Activated CD4-positive, alpha-beta T cell treated with anti-CD3 and anti-CD28 coated beads, Interleukin-2, amount 50 U/mL, for 1 hour (primary cell): ENCODE measurements around the gene HSPB7.
"Not testable (repeated sequence)": the region's sequence is repeated elsewhere in the genome, so short reads cannot be mapped to it uniquely, and the experiment has no call there.

Source experiments
- DNase-seq: peaks from one replicate; pipeline ENCODE4 v3.0.0-alpha.2; 2020

Gene HSPB7

DNA sequence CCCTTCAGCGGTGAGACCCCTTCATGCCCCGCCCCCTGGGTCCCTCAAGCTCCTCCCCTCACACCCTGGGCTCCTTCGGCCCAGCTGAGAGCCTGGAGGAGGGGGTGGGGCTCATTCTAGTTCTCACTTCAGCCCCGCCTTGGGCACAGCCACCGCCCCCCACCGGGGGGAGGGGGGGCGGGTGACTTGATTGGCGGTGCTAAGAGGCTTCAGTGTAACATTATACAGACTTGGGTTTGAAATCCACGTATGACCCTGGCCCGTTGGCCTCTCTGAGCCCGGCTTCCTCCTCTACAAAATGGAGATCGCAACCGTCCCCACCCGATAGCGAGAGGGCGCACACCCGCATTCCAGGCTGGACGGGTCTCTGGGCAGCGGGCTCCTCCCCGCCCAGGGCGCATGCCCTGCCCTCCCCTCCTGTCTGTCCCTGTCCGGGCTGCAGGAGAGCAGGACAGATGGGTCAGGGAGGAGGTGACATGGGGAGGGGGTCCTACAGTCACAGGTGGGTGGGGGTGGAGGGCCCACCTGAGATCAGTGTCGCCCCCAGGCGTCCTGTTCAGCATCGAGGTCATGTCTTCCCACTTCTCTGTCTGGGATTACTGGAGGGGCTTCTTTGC lies 30.8 kb upstream of the HSPB7 start:
- DNase-seq = peak; percentile 10

DNA sequence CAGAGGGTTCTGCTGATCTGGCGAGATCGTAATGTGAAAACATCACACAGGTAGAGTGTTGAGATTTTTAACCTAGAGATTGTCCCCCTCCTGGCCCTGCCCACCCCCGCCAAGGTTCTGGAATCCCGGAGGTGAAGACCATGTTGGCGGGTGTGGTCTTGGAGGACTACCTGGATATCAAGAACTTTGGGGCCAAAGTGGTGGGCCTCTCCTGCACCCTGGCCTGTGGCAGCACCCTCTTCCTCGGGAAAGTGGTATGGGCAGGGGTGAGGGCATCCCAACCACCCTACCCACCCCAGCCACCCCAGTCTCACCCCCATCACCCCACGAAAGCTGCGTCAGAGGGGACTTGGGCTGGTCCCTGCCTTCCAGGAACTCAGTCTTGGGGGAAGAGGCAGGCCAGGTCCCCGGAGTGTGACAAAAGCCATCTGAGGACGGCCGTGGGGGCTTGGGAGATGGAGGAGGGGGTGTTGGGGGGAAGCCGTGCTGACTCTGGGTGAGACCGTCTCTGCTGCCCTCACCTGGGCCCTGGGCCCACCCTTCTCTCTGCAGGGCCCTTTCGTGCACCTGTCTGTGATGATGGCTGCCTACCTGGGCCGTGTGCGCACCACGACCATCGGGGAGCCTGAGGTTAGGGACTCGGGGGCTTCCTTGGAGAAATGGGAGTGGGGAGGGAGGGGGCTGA lies 30.1 kb upstream of the HSPB7 start:
- no peak for DNase-seq

DNA sequence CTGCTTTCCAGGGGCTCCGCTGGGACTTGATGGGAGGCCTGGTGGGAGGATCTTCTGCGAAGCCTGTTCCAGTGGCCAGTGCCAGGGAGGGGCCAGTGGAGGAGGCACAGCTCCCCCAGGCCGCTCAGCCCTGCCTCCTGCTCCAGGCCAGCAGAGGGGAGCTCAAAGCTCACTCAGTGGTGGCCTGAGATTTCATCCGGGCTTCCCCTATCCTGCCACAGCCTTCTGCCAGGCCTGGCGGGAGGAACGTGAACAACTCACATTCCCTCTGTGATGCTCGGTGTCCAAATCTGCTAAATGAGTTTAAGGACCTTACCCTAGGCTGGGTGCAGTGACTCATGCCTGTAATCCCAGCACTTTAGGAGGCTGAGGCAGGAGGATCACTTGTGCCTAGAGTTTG lies 29.0 kb upstream of the HSPB7 start:
- DNase-seq = no peak

DNA sequence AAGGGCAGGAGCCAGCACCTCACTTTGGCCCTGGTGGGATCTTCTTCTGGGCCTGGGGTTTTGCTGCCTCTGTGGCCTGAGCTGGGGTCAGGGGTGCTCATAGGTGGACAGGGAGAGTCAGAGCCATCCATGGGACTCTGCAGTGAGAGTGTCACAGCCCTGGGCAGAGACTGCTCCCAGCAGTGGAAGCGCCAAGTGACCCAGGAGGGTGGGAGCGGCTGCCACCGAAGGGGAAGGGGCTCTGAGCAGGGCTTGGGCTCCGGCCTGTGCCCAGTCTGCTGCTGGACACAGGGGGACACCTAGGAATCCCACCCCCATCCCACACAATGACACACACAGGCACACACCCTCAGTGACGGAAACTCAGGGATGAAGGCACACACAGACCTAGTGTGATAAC lies 26.1 kb upstream of the HSPB7 start:
- DNase-seq = no peak

DNA sequence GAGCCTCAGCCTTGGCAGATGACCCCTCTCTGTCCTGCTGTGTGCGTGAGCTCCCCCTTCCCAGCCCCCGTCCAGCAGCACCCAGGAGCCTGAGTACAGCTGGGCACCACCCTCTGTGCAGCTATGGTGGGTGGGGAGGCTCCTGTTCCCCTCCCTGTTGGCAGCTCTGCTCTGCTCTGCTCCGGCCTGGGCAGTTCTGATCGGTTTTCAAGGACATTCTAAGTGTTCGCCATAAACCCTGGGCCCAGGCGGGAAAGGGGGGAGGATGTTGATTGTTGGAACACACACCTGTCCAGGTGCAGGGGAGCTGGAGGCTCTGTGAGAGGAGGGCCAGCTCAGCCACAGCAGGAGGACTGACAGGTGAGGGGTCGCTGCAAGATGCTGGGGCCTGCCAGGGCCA lies 25.7 kb upstream of the HSPB7 start, which contains the start of gene CLCNKB:
Gene CLCNKB, plus strand, starts transcription at position 262 of the 400 bp plus-strand sequence. CDS start 711 bp downstream, outside the sequence.
- DNase-seq = no peak

DNA sequence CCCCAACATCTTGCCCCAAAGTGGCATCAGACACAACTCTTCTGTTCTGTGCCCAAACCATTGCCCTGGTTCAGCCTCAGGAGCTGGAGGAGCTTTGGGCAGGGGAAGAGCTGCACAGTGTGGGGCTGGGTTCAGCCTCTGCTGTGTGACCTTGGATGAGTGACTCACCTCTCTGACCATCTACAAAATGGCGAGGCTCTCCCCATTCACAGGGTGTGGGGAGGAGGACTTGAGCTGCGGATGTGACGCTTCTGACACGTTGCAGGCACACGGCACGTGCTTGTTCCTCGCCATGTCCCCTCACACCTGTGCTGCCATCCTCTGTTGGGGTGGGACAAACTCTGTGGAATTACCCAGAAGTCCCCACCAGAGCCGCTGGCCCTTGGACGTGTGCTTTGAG lies 24.8 kb upstream of the HSPB7 start:
- DNase-seq = not testable (repeated sequence)

DNA sequence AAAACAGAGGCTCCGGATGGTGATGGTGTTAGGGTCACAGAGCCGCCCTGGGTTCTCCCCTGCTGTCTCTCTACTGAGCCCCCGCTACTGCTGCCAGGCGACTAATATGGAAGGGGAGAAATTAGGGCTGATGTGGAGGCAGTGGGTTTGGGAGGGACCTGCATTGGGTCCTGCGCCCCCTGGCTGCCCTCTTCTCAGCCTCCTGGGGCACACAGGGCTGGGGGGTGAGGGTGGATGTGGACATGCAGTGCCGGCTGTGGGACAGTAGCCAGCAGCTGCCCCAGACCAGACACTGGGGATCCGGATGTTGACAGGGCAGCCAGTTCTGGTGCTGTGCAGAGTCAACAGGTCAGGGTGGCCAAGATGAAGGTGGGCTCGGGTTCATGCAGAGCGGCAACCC lies 24.3 kb upstream of the HSPB7 start:
- no peak for DNase-seq

DNA sequence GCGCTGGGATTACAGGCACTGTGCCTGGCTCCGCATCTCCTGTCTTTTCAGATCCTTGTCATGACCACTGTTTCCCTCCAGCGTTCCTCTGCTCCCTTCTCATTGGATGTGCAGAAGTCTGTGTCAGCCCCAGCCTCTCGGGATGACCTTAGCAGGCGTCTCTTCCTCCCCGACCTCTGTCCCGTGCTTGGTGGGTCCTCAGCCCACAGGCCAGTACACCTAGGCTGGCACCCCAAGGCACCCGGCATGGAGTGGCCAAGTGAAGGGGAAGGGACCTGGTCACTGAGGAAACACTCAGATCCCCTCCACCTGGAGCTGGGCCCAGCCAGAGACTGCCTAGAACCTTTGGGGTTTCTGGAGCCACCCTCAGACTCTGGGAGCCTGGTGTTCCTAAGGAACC lies 23.4 kb upstream of the HSPB7 start:
- no peak for DNase-seq

DNA sequence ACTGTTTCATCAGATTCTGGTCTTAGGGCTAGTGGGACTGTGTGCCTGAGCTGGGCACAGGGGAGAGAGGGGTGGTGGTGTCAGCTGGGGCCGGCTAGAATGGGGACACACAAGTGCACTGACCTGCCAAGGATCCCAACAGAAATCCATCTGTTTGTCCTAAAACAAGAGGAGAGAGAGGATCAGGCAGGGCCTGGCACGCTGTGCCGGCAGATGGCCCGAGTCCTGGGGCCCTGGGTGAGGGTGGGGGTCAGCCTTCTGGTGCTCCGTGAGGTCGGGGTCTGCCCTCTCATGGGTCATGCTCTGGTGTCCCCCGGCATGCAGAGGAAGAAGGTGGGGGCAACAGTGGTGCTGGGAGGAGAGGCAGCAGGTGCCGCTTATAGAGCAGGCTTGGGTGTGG lies 22.0 kb upstream of the HSPB7 start:
- DNase-seq = not testable (repeated sequence)

DNA sequence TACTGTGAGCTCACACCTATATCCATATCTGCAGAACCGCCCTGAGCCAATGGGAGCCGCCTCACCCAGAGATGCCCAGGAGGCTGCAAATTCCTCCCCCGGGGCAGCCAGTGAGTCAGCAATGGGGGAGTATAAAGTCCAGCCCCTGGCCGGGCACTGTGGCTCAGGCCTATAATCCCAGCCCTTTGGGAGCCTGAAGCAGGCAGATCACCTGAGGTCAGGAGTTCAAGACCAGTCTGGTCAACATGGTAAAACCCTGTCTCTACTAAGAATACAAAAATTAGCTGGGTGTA lies 20.7 kb upstream of the HSPB7 start:
- no peak for DNase-seq

DNA sequence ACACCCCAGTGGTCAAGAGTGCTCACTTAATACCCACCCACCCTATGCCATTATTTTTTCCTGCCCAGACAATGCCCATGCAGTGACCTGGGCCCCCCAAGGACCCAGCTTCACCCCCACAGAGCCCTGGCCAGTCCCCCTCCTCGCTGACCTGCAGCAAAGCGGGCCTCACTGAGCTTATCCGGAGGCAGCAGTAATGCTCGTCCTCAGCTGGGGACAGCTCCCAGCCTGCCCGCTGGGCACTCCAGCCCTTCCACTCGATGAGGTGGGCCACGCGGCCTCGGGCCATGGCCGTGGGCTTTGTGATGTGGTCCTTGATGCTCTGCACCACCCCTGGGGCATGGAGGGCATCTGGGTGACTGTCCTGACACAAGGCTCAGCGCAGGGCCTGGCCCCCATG lies 18.6 kb upstream of the HSPB7 start:
- not testable (repeated sequence) for DNase-seq

DNA sequence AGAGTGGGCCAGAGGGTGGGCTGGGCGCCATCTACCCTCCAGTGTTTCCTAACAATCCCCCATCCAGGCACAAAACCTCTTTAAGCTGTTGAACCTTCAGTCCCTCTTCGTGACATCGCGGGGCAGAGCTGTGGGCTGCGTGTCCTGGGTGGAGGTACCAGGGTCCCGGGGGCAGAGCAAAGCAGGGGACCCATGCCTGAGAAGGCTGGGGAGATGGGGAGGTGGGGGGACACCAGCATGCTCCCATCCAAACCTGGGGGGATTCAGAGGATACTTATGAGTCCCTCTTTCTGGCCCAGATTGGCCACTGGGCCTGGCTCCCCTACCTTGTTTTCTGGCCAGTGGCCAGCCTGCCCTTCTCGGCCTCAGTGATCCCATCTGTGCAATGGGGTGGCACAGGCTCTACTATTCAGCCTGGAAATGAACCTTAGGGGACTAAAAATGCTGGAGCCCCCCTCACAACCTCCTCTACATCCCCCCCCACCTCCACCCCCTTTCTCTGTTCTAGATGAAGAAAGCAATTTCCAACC lies 15.3 kb upstream of the HSPB7 start:
- DNase-seq = not testable (repeated sequence)

DNA sequence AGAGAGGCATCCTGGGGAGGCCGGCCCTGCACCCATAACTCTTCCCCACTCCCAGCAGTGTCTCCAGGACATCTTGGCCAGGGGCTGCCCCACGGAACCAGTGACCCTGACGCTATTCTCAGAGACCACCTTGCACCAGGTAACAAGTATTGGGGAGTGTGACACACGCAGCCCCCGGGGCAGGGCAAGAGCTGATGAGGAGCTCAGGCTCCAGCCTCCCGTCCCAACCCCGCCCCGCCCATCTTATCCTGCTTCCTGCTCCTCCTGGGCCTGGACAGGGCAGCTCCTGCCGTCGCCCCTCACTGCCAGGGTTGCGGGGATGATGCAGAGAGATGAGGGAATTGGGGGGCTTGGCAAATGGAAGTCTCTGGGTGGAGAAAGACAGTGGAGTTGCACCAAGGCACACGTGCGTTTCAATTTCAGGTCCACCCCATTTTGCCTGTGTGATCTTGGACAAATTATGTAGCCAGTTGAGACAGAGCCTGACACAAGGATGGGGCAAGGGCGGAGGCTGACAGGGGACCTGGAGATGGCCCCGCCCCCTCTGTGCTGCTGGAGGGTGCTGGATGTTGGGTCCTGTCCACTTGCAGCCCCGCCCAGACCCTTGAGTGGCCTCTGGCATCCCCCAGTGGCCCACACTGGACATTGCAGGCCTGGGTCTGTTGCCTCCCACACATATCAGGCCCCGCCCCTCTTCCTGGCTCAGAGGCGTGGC lies 14.7 kb upstream of the HSPB7 start:
- peak; percentile 30 for DNase-seq

DNA sequence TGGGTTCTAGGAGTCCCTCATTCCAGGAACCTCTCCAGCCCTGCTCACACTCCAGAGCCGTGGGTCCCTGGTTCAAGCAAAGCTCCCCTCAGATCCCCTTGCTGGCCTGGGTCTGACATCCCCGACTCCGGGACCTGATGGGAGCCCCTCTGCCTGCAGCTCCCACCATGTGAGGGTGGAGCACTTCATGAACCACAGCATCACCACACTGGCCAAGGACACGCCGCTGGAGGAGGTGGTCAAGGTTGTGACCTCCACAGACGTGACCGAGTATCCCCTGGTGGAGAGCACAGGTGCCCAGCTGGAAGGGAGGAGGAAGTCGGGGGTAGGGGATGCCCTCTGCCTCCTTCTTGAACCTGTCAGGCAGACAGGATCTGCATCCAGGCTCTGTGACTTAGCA lies 13.7 kb upstream of the HSPB7 start:
- no peak for DNase-seq

DNA sequence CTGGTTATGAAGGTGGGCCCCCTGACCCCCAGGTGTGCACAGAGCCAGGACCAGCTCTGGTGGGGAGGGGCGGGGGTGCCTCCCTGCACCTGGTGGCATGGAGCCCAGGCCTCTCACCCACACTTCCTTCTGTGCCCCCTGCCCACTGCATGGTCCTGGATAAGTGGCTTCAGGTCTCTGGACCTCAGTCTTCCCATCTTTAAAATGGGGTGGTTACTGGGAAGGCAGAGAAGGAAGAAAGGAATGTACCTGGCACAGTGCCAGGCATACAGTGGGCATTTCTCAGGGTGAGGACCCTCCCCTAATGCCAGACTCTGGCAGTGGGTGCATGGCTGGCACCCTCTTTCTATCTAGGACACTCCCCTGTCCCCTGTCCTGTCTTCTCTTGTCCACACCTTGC lies 11.4 kb upstream of the HSPB7 start:
- no peak for DNase-seq

DNA sequence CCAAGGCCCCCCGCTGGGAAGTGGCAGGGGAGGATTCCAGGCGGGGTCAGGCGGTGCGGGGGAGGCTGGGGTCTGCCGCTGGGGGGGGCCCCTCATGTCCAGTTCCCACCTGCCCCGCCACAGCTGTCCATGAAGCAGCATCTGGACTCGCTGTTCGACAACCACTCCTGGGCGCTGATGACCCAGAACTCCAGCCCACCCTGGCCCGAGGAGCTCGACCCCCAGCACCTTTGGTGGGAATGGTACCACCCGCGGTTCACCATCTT lies 11.1 kb upstream of the HSPB7 start:
- not testable (repeated sequence) for DNase-seq

DNA sequence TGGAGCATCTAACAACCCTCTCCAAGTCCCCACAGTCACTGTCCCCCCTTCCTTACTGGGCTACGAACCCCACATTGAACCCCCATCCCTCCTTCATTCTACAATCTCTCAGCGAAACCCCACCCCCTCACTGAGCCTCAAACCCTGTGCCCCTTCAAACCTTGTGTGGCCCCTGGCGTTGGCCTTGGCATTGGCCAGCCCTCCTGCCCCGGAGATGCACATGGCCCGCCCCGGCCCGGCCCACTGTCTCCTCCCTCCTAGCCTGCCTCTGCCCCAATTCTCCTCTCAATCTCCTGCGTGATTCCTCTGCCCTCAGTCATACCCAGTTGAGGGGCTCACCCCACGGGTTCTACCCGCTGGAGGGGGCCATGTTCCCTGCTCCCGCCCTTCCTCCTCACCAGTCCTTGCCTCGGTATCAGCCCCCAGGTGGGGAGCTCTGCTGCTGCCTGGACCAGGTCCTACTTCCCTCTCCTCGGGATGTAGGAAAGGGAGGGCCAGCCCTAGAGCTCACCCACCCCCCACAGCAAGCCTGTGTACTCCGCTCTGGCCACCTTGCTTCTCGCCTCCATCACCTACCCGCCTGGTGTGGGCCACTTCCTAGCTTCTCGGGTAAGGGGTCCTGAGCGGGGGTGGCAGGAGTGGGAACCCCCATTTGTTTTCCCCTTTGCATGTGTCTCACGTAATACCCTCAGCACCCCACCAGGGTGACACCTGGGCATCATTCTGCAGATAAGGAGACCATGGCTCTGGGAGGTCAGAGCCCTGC lies 10.6 kb upstream of the HSPB7 start:
- DNase-seq = no peak

DNA sequence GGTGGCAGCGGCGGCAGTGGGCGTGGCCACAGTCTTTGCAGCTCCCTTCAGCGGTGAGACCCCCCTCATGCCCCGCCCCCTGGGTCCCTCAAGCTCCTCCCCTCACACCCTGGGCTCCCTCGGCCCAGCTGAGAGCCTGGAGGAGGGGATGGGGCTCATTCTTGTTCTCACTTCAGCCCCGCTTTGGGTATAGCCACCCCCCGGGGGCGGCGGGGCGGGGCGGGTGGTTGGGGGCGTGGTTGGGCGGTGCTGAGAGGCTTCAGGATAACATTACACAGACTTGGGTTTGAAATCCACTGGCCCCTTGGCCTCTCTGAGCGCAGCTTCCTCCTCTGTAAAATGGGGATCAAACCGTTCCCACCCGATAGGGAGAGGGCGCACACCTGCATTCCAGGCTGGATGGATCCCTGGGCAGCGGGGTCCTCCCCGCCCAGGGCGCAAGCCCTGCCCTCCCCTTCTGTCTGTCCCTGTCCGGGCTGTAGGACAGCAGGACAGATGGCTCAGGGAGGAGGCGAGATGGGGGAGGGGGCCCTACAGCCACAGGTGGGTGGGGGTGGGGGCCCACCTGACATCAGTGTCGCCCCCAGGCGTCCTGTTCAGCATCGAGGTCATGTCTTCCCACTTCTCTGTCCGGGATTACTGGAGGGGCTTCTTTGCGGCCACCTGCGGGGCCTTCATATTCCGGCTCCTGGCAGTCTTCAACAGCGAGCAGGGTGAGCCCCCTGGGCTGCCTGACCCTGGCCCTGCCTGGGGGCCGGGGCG lies 9.1 kb upstream of the HSPB7 start:
- peak; percentile 29 for DNase-seq

DNA sequence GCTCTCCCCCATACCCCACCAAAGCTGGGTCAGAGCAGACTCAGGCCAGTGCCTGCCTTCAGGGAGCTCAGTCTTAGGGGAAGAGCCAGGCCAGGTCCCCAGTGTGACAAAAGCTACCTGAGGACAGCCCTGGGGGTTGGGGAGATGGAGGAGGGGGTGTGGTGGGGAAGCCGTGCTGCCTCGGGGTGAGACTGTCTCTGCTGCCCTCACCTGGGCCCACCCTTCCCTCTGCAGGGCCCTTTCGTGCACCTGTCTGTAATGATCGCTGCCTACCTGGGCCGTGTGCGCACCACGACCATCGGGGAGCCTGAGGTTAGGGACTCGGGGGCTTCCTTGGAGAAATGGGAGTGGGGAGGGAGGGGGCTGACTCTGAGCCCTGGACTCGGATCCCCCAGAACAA lies 8.5 kb upstream of the HSPB7 start:
- DNase-seq = not testable (repeated sequence)

DNA sequence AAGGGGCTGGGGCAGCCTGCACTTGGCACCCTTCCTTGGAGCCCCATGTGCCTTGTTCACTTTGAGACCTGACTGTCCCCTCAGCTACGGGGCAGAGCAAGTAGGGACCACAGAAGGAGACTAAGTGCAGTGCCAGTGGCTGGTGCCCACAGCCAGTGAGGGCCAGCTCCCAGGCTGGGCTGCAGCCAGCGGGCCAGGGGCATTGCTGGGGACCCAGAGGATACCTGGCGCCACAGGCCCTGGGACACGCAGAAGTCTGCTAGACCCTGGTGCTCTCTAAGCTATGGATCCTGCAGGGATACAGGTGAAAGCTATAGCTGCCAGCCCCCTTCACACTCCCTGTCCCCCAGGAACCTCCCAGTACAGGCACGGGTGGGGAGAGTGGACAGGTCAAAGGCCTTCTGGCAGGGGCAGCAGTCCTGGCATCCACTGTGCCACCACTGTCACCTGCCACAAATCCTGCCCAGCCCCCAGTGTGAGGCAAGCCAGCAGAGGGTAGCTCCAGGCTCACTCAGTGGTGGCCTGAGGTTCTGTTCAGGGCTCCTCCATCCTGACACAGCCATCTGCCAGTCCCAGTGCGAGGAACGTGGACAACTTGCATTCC lies 5.3 kb upstream of the HSPB7 start:
- no peak for DNase-seq

DNA sequence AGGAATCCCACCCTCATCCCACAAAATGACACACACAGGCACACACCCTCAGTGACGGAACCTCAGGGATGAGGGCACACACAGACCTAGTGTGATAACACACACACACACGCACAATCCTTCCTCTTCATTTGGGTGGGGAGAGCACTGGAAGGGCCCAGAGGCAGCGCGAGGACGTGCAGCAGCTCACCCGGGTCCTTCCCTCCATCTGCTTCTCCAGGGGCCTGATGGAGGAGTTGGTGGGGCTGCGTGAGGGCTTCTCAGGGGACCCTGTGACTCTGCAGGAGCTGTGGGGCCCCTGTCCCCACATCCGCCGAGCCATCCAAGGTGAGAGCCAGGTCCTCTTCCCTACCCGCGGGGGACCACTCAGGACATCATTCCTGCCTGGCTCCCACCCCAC lies 4.5 kb upstream of the HSPB7 start:
- no peak for DNase-seq

DNA sequence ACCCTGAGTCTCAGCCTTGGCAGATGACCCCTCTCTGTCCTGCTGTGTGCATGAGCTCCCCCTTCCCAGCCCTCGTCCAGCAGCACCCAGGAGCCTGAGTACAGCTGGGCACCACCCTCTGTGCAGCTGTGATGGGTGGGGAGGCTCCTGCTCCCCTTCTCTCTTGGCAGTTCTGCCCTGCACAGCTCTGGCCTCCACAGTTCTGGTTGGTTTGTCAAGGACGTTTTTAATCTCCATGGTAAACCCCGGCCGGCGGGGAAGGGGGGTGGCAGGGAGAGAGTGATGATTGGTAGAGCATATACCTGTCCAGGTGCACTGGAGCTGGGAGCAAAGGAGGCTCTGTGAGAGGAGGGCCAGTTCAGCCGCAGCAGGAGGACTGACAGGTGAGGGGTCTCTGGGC lies 3.8 kb upstream of the HSPB7 start, which contains the start of gene CLCNKA:
Gene CLCNKA, plus strand, starts transcription at position 356 of the 400 bp plus-strand sequence. CDS start 584 bp downstream, outside the sequence.
- DNase-seq = no peak
